GM12801 (cell line): ENCODE measurements around the gene HS6ST2.

ENCODE experiments used
- TF ChIP-seq, protein P1 (sequence below): IDR thresholded peaks from one replicate; pipeline ENCODE4 v1.5.1; 2011; ENCODE audit warnings: control low read depth; ENCODE audit not compliant: insufficient read length; ENCODE audit errors: extremely low read depth

The HS6ST2 gene

DNA sequence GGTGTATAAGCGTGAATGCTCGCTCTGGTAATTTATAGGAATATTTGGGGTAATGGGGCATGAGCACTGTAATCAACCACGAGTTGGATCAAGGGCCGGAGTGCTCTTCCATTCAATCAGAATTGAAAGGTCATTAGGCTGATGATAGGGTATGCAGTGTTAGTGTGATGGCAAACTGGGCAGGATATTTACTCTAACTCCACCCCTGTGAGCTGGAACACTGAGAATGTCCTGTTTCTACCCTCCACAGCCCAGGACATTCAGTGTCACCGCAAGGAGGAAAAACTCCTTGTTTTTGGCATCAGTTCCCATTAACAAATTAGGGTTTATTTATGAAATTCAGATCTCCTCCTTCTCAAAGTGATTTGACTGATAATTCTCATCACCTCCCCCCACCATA lies 137.8 kb downstream of the HS6ST2 start:
- TF ChIP-seq, protein P1, sequence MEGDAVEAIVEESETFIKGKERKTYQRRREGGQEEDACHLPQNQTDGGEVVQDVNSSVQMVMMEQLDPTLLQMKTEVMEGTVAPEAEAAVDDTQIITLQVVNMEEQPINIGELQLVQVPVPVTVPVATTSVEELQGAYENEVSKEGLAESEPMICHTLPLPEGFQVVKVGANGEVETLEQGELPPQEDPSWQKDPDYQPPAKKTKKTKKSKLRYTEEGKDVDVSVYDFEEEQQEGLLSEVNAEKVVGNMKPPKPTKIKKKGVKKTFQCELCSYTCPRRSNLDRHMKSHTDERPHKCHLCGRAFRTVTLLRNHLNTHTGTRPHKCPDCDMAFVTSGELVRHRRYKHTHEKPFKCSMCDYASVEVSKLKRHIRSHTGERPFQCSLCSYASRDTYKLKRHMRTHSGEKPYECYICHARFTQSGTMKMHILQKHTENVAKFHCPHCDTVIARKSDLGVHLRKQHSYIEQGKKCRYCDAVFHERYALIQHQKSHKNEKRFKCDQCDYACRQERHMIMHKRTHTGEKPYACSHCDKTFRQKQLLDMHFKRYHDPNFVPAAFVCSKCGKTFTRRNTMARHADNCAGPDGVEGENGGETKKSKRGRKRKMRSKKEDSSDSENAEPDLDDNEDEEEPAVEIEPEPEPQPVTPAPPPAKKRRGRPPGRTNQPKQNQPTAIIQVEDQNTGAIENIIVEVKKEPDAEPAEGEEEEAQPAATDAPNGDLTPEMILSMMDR = no peak

- TF ChIP-seq, protein P1 = no peak
Measured at GRCh38 chrX:132819711-132820264, 138.6 kb downstream of the HS6ST2 start.

DNA sequence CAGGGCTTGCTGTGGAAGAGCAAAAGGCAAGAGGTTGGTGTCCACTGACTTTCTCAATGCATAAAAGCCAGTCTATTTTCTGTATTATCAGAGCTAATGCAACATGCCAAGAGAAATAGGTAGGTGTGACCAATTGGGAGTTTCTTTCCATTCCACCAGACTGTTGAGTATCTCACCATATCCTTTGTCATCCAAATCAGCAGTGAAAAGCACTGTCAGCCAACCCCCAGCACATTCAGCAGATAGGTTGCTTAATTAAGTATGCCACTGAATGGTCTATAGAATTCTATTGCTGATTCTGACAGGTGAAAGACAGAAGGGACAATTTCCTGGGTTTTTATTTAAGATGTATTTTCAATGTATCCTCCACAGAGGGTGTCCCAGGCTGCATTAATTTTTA lies 139.8 kb downstream of the HS6ST2 start:
- TF ChIP-seq, protein P1 = no peak

DNA sequence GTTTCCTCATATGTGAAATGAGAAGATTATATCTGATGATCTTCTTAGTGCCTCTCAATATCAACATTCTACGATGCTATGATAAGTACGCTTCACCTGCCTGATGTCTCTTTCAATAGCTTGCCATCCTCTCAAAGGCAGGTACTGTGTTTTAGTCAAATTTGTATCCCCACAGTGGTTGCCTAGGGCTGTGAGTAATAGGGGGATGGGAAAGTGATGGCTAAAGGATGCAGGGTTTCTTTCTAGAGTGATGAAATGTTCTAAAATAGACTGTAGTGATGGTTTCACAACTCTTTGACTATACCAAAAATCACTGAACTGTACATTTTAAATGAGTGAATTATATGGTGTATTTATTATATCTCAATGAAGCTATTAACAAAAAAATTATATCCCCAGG lies 142.8 kb downstream of the HS6ST2 start:
- TF ChIP-seq, protein P1 = no peak

DNA sequence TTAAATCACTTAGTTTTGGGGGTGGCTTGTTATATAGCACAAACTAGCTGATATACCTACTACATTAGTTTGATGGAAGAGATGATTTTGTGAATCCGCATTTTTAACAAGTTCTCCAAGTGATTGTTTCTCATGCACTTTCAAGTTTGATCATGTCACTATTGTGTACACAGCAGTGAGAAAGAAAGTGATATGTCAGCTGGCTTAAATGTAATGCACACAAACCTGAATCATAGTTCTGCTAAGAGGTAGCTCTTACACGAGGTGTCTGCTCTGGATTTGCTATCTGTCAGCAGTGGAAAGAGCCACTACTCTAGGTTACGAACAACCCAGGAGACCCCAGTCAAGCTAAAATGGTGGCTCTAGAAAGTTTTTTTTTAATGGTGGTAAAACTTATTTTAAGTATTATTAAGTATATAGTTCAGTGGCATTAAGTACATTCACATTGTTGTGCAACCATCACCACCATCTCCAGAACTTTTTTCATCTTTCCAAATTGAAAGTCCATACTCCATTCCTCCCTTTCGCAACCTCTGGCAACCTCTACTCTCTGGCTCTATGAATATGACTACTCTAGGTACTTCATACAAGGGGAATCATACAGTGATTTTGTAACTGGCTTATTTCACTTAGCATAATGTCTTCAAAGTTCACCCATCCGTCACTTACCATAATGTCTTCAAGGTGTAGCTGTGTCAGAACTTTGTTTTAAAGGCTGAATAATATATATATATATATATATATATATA lies 147.3 kb downstream of the HS6ST2 start:
- TF ChIP-seq, protein P1 = no peak

DNA sequence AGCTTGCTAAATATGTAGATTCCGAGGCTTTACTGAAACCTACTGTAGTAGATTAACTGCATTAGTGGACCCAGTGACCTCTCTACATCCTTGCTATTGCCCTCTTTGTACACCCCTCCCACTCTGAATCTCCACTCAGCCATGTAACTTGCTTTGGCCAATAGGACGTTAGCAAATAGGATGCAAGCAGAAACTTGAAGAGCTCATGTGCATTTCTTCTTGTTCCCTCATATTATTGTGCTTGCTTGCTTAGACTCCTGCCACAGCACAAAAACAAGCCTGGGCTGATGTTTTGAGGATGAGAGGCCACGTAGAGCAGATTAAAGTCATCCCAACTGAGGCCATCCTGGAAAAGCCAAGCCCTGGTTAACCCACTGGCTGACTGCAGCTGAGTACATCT lies 147.9 kb downstream of the HS6ST2 start:
- TF ChIP-seq, protein P1 = no peak

GRCh38 chrX:132809581-132809980 lies 148.8 kb downstream of the HS6ST2 start:
- TF ChIP-seq, protein P1 = no peak
